Lung microvascular endothelial cell (primary cell): Measurements from ENCODE around the gene MRPL30. TPM values are rescaled to one million over a fixed set of nuclear protein-coding genes. Genes with fewer than 3 reads are reported as not detected.
"Not testable (repeated sequence)": the region's sequence is repeated elsewhere in the genome, so short reads cannot be mapped to it uniquely, and the experiment has no call there.

Experiments used
- DNase-seq, 2 donors: peaks; one replicate each; pipeline versions ENCODE4 v3.0.0 to v3.0.0-alpha.2; 2010; ENCODE audit warnings: low read depth in 2 of 2
- total RNA-seq: library from RNA; depleted of rRNA; stranded (reverse); fragments of >200 nt; gene quantifications from 2 replicates; pipeline ENCODE4 v1.2.1, GENCODE V29; 2014

Gene MRPL30
- total RNA-seq = 24.6 and 27.7 TPM in 2 replicates

DNA sequence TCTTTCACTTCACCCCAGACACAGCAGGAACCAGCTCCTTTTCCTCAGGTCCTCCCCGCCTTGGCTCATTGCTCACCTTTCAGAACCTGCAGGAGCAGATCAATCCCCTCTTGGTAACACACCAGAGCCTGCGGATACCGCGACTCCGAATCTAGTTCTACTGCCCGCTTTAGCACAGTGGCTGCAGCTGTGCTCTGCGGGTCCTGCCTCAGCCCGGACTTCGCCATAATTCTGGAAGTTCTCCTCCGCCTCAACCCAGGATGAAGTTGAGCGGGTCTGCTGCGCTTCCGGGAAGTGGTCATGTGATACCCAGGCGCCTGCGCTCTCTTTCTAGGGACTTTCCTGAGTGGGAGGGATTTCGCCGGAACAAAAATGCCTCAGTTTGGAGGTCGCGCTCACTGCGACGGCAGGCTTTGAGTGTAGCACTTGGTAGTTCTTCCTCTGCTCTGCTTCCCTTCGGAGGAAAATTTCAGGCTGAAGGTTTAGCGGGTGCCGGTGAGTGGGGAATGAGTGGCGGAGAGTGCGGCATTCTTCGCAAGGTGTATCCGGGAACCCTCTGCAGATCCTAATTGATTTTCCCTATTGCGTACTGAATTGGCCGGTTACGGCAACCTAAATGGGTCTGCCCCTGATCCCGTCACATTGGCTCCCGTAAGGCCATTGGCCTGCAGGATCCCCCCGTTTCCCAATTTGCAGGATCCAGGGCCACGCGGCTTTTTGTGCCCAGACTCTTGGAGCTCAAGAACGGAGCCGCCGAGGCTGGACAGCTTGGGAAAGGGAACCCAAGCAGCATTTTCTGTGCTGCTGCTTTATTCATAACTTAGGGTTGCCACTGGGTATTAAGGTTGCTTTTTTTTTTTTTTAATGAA, at the start of gene MRPL30, which contains the start of gene MITD1:
TSS of gene MRPL30 (plus strand) at position 430 of the 869 bp plus-strand sequence. CDS start 5,020 bp downstream, outside the sequence.
TSS of gene MITD1 (minus strand) at position 304 of the 869 bp plus-strand sequence. CDS start at position 227, 77 bp downstream.
- DNase-seq = peak; percentile 97 to 98

DNA sequence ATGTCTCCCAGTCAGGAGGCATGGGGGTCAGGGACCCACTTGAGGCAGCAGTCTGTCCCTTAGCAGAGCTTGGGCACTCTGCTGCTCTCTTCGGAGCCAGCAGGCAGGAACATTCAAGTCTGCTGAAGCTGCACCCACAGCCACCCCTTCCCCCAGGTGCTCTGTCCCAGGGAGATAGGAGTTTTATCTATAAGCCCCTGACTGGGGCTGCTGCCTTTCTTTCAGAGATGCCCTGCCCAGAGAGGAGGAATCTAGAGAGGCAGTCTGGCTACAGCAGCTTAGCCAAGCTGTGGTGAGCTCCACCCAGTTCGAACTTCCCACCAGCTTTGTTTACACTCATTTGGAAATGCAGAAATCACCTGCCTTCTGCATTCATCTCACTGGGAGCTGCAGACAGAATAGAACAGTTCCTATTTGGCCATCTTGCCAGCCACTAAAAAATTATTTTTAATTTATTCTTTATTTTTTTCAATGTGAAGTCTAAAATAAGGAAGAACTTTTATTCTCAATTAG, 45.9 kb upstream of the MRPL30 start:
- not testable (repeated sequence) for DNase-seq

DNA sequence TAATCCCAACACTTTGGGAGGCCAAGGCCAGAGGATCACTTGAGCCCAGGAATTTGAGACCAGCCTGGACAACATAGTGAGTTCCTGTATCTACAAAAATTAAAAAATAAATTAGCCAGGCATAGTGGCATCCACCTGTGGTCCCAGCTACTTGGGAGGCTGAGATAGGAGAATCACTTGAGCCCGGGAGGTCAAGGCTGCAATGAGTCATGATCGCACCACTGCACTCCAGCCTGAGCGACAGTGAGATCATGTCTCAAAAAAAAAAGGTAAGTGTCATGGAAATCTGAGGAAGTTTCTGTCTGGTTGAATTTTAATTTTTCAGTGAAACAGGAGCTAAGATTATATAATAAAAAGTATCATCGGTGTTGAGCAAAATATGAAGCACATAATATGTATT, 42.0 kb upstream of the MRPL30 start:
- no peak for DNase-seq

DNA sequence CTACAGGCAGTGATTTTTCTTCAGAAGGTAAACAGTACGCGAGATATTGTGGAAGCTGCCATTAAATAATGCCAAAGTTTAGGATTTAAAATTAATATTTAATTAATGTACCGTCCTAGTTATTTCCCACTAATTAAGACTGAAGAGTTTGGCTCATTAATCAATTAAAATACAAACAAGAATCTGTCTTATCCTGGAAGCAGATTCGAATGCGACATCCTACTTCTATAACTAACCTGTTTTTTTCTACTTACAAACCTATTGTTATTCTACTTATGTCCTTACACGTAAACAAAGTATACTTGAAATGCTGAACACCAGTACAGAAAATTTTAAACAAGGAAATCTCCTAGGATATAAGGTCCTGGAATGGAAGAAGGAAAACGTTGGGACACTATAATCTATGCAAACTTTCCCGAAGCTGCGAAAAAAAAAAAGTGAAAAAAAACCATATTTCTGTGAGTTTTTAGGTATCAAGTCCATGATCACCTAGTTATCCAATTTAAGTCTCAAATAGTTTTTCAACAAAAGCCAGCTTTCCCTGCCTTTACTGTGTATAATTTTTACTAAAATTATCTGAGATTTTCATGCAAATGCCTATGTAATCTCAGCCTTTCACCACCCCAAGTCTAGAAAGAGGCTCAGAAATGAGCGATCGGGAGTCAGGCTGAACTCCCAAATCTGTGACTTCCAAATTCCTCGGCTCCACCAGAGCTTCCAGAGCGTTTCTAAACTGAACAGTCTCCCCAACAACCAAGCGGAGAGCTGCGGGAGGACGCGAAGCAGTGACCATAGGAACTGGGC, 40.7 kb upstream of the MRPL30 start:
- no peak for DNase-seq

DNA sequence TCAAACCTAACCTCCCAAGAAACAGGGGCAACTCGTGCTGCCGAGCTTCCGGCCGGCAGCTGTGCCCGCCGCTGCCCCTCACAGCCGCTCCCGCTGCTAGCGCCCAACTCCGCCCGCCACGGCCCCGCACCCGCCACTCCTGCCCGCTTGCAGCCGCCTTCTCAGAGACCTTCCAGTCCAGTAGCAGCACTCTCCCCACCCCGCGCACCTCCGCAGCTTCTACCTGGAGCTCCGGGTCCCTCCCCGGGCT, 40.2 kb upstream of the MRPL30 start:
- DNase-seq = peak in 1 of 2 donors; percentile 13

DNA sequence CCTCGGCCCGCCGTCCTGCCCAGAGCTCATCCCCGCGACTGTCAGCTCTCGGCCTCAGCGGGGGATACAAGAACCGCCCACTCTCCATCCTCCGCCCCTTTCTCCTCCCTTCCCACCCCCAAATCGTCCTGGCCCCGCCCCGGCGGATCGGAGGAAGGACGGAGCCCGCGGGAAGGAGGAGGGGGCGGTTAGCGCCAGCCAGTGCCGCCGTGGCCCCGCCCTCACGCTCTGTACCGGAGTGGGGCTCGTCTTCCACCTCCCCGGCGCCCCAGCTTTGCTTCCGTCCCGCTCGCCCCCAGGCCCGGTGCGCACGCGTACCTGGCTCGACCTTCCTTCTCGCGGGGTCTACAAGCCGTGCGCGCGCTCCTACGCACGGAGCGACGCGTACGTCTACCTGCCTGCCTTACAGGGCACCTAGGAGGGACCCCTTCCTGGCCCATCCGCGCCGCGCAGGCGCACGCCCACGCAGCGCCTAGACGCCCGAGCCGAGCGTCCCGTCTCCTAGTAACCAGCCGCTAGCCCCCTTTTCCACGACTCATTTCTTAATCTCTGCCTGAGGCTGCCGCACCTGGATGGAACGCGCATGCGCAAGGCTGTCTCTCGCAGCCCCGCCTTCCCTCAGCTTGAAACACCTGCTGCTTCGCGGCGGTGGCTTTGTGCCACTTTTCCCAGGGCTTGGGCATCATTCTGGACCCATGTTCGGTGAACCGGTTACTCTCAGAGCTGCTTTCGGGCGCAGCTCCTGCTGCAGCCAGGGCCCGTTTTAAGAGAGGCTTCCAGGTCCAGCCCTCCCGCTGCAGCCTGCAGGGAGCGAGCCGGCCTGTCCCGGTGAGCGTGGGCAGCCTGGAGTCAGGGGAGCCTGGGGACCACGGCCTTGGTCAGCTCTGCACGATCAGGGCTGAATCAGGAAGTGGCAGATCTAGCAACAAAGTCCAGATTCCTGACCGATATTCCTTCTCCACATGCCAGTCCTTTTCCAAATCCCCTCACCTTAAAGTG, 39.6 kb upstream of the MRPL30 start, which contains the start of gene C2orf15:
TSS of gene C2orf15 (plus strand) at position 598 of the 999 bp plus-strand sequence. CDS start 8,852 bp downstream, outside the sequence.
- peak; percentile 64 to 83 for DNase-seq

DNA sequence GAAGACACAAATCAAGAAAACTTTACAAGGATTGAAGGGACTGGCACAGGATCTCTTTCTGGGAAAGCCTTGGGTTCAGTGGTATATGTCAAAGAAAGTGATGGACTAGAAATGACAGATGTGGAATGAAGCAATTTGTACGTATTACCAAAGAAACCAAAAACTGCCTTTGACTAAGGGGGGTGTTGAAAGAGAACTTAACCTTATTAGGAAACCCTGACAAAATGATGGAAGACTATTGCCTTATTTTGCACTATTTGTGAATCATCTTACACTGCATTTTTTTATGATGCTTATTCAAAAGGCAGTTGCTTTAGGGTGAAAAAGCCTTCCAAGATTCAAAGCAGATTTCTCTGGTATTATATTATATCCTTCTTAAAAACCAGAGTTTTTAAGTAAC, 30.3 kb upstream of the MRPL30 start:
- DNase-seq = no peak

DNA sequence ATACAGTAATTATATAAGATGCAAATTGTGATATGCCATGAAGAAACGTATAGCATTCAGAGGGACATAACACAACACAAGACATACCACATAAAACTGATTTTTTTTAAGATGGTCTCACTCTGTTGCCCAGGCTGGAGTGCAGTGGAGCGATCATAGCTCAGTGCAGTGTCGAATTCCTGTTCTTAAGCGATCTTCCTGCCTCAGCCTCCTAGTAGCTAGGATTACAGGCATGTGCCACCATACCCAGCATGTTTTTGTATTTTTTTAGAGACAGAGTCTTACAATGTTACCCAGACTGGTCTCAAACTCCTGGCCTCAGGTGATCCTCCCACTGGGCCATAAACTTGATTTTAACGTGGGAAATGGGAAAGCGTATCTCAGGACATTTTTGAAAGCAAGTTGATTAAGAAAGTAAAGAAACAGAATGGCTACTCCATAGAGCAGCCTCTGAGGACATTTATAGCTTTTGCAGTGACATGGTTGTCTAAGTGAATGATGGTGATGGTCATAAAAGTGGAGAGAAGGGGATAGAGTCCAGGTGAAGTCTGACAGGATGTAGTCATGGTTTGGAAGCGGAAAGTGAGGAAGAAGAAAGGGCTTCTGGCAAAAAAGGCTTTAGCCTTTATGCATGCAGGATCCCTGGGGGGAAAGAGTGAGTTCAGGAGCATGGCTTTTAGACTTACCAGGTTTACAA, 28.6 kb upstream of the MRPL30 start:
- DNase-seq = no peak

DNA sequence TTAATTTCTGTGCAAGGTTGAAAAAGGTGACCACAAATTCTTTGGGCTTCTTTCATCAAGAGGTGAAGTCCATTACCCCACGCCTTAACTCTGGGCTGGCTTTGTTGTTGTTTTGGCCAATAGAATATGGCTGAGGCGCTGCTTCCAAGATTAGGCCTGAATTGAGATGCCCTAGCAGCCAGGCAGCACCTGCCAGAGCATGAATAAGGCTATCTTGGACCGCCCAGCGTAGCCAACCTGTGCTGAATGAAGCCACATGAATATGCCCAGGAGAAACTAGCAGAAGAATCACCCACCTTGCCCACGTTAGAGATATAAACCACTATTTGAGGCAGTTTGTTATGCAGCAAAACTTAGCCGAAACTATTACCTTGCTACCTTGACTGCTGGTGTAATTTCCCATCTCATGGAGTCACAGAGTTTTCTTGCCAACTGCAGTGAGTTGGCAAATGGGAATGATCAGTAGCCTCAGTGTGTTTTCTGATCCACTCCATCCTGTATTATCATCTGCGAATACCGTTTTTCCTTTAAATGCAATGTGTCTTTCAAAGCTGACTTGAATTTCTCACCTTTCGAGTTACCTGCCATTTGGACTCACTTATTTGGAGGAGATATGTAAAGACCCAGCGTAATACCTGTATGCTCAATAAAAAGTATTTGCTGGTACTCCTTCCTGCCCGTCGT, 26.9 kb upstream of the MRPL30 start:
- peak in 1 of 2 donors; percentile 32 for DNase-seq

DNA sequence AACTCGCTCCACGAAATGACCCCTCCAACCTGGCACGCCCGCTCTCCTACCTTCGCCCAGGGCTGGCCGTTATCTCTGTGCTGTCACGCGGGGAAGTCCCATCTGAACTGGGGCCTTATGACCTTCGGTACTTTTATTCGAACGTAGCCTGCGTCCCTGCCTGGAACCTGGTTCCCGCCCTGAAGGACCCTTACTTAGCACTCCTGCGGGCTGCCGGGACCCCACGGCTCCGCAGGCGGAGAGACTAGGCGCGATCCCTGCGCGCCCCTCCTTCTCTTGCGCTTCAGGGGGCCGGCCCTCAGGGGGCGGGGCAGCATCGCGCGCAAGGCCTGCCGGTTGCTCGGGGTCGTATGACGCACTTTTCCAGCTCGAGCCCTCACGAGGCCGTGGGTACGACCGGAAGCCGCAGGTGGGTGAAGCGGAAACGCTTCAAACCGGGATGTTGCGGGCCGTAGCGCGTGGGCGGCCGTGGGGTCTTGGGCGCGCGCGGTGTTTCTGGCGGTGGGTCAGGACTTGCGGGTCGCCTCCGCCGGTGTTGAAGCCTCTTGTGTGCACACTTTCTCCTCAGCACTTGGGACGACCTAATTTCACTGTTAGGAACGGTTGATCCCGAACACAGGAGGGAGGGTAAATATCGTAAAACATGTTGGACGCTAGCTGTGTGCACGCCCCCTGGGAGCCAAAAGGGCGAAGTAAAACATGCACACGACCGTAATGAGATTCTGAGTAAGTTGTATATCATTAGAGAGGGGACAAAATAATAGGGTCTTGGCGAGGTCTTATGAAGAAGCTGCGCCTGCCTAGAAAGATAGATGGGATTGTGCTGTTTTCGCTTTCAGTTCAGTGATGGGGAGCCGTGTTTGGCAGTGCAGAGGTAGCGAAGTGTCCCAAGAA, 26.1 kb upstream of the MRPL30 start, which contains the start of the genes LIPT1 and TSGA10:
TSS of gene LIPT1 (plus strand) at position 325 of the 894 bp plus-strand sequence. CDS start 6,991 bp downstream, outside the sequence.
TSS of gene TSGA10 (minus strand) at position 300 of the 894 bp plus-strand sequence. CDS start 45,503 bp downstream, outside the sequence.
- DNase-seq = peak; percentile 90 to 95

DNA sequence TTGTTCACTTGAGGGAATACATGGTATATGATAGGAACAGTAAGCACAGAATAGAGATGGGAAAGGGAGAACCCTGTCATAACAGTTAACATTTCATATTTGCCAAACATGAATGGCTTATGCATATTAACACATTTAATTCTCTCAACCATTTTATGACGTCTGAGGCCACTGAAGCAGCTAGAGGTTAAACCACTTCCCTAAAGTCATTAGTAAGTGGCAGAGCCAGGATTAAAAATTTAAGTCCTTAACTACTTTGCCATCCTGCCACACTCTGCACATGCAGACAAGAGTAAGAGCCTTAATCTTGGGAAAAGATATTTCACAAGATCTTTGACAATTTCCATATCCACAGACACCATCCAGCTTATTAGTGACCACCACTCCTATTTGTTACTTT, 24.1 kb upstream of the MRPL30 start:
- DNase-seq = no peak

DNA sequence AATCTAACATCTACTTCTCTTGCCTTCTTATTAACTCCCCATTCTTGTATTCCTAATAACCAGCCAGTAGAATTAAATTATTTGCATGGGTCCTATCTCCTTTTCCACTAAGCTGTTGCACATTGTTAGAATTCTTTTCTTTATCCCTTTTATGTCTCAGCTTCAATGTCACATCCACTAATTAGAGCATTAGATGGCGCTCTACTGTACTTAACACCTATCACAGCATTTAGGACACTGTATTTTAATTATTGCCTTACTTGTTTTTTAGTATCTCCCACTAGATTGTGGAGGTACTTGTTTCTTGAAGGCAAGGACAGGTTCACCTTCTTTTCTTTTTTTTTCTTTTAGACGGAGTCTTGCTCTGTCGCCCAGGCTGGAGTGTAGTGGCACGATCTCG, 22.4 kb upstream of the MRPL30 start:
- DNase-seq = no peak

DNA sequence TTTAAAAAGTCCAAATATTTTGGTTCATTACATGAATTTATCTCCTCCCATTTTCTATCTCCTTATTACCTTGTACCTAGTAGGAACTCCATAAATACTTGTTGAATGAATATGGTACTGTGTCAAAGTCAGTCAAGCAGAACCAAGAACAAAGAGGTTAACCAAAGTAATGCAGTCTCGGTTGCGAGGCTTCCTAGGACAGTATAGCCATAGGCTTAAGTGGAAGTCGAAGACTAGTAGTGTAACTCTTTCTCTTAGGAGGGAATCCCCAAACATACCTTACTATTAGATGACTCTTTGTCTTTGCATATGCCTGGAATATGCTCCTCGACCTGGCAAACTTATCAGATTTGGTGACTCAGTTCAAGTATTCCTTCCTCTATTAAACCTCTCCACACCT, 21.4 kb upstream of the MRPL30 start:
- no peak for DNase-seq

DNA sequence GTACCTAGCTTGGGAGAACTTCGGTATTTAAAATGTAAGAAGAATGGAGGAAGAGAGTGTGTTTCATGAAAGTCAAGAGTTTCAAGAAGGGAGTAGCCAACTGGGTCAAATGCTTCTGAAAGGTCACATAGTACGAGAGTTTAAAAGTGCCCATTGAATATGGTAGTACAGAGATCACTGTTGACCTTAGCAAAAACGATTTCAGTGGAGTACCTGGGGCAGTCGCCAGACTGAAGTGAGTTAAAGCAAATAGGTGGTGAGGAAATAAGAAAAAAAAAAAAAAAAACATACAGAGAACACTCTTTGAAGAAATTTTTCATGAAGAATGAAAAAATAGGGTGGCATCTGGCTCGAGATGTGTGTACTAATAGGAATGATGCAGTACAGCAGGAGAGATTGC, 14.8 kb upstream of the MRPL30 start:
- DNase-seq = no peak

DNA sequence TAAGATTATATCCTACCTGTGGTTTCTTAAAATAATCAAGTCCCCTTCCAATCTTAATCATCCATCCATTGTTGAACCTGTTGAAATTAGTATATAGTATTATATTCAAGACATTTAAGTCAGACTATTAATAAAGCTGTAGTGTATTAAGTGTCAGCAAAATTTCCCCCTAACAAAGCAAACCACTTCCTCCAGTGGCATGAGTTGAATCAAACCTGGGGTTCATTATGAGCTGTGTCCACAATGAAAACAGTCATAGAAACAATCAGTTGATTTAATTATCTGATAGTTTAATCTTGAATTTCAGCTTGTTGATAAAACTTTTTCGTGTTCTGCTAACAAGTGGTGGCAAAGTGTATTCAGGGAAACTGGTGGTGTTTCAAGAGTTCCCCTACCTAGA, 11.4 kb upstream of the MRPL30 start:
- DNase-seq = no peak

DNA sequence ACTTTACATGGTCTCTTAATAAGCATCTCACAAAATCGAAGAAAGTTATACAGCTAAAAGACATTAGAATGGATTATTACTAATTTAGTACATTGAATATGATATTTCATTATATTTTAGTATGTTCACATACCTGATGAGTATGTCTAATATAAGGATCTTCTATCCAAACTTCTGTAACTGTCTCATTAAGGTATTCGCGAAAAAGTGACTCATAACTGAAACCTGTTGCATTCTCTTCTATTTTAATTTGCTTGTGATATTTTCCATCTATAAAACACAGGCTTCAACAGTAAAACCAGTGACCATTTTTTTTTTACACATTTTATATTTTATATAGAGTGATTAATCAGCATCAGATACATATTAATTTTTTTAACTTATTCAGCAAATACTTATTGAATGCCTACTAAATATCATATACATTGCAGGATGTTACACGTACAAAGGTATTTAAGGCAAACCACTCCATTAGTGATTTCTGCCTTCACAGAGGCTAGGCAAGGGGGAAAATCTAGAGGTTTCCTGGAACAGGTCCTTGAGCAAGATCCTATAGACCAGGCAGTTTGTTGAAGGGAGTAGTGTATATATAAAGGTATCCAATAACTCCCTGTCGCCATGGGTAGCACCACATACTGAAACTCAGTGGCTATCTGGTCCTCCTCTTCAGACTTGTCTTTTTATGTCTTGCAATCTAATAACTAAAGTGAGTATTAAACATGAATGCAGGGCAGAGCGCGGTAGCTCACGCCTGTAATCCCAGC, 9.4 kb upstream of the MRPL30 start:
- no peak for DNase-seq

DNA sequence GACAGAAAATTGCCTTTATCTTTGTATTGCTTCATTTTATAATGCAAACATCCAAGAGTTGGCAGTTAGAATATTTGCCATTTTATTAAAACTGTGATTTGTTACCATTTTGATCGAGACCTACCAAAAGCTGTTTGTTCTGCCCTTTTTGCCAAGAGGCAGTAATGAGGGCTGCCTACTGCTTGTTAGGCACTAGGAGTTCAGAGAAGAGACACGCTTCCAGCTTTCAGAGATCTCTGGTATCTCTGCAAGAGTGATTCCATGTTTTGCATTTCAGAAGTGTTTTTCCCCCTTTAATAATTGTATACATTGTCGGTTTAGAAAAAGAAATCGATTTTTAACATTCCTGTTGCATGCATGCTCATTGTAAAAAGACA, 628 bp downstream of the MRPL30 start:
- peak in 1 of 2 donors; percentile 6 for DNase-seq

DNA sequence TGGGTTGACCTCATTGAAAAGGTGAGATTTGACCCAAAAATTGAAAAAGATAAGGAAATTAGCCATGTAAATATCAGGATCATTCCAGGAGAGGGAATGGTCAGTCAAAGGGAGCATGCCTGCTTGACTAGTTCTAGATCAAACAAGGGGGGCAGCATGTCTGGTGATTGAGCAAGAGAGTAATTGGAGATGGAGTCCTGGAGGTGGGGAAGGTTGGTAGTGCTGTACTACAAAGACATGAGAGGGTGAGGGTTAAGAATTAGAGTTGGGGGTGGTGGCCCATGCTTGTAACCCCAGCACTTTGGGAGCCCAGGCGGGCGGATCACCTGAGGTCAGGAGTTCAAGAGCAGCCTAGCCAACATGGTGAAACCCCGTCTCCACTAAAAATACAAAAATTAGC, 2.0 kb downstream of the MRPL30 start:
- DNase-seq = no peak
